Measurements from ENCODE around the gene PDPK1. TPM values are rescaled to one million over a fixed set of nuclear protein-coding genes. Genes with fewer than 3 reads are reported as not detected.
A peak's percentile ranks its signal among the peaks of the same experiment; 100 is the strongest.

The PDPK1 gene
- total RNA-seq, 2 donors from 2014 or later: 25.0 to 29.5 TPM

DNA sequence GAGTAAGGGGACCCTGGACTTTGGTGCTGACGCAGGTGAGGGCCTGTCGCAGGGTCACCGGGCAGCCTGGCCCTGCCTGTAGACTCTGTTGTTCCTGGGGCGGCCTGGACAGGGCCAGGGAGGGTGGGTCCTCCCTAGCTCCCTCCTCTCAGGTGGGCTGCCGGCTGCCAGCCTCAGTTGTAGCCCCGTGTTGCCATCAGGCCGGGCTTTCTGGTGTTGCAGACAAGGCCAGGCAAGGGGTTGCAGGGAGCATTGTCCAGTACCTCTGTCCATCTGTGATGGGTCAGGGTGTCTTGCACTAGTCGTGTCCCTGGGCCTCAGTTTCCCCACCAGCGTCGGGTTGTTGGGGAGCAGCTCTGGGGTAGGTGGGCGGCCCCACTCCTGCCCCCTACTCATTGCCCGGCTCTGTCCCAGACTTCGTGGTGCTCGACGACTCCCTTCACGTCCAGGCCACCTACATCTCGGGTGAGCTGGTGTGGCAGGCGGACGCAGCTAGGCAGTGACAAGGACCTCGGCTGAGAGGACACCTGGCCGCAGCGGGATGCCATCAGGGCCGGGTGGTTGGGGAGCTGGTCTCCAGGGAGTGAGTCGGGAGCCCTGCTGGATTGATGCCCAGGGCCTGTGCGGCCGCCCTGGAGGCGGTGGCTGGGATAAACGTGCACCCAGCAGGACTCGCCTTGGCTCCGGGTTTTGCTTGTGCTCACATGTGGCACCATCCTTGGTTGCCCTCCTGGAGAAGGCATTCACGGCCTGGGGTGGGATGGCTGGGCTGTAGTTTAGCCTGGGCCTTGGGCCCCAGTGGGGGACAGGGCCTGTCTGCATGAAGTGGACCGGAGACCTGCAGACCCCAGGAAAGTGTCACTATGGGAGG lies 8.5 kb upstream of the PDPK1 start:
- Histone ChIP-seq H3K4me3 (no peak overlapping the region), H3K27ac (no peak overlapping the region), H3K36me3 (peaks cover 29% of the 10 kb centered on the region), H3K9me3 (no peaks in the 10 kb centered on the region), H3K27me3 (no peaks in the 10 kb centered on the region), H3K4me1 (peaks cover 0 to 15% of the 10 kb centered on the region in 2 donors)
- TF ChIP-seq, protein P1, sequence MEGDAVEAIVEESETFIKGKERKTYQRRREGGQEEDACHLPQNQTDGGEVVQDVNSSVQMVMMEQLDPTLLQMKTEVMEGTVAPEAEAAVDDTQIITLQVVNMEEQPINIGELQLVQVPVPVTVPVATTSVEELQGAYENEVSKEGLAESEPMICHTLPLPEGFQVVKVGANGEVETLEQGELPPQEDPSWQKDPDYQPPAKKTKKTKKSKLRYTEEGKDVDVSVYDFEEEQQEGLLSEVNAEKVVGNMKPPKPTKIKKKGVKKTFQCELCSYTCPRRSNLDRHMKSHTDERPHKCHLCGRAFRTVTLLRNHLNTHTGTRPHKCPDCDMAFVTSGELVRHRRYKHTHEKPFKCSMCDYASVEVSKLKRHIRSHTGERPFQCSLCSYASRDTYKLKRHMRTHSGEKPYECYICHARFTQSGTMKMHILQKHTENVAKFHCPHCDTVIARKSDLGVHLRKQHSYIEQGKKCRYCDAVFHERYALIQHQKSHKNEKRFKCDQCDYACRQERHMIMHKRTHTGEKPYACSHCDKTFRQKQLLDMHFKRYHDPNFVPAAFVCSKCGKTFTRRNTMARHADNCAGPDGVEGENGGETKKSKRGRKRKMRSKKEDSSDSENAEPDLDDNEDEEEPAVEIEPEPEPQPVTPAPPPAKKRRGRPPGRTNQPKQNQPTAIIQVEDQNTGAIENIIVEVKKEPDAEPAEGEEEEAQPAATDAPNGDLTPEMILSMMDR (IDR thresholded peaks at IDR 0.05): no peak
- DNase-seq (ENCODE audit: low spot score): no peak

DNA sequence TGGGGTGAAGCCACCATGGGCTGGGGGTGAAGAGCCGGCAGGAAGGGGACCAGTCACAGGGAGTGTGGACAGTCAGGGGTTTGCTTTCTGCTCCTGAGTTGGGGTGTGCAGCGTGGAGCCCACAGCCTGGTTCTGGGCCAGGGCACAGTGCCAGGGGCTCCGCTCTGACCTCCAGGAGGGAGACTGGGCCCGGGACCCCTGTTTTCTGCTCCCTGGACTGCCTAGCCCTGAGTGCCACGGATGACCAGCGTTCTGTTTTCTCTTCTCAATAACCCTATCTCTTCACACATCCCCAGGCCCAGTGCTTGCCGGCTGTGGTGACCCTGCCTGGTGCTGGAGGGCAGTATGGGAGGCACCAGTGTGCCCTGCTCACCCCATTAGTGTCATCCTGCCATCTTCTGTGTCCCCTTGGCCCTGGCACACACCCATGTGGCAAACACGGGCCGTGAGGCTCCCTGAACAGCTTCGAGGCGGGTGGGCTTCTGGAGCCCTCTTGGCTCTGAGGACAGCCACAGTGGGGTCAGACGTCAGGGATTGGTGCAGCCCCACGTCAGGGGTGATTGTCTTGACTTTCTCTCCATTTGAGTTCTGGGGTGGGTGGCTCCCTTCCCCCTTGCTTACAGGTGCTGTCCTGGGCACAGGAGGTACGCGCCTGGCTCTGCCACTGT lies 7.7 kb upstream of the PDPK1 start:
- no peak overlapping the region for H3K4me3 ChIP-seq
- no peak overlapping the region for H3K27ac ChIP-seq
- peaks cover 25% of the 10 kb centered on the region for H3K36me3 ChIP-seq
- no peak for DNase-seq (ENCODE audit: low spot score)
- no peaks in the 10 kb centered on the region for H3K27me3 ChIP-seq
- no peaks in the 10 kb centered on the region for H3K9me3 ChIP-seq
- TF ChIP-seq, protein P1 (IDR thresholded peaks at IDR 0.05): no peak
- H3K4me1 ChIP-seq: peaks cover 0 to 15% of the 10 kb centered on the region in 2 donors

DNA sequence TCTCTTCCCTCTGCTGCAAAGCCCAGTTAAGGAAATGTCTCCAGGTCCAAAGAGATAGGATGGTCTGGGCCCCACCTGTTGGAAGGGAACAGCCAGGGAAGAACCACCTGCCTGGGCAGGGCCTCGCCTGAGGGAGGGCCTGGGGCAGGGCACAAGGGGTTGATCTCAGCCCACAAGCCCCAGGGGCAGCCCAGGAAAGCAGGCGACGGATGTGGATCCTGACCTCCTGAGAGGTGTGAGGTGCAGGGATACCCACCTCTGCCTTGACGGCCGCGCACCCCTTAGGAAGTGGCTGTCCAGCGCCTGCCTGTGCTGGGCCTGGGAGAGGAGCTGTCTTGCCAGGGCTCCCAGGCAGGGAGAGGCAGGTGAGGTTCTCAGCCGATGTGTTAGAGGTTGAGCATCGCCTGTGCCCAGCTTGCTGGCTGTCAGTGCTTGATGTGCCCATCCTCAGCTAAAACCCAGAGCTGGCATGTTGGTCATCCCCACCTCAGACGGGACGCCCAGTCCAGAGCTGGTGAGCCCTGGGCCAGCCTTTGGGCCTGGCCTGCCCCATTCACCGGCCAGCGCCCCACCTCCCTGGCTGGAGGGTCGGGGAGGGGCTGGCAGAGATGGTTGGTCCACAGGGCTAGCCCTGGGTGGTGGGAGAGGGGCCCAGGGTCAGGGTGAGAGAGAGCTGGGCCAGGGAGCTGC lies 7.0 kb upstream of the PDPK1 start:
- H3K9me3 ChIP-seq: no peaks in the 10 kb centered on the region
- TF ChIP-seq, protein P1 (IDR thresholded peaks at IDR 0.05): no peak
- no peak for DNase-seq (ENCODE audit: low spot score)
- peak overlapping the region; percentile 95 to 97 for H3K27ac ChIP-seq
- no peaks in the 10 kb centered on the region for H3K27me3 ChIP-seq
- peaks cover 0 to 15% of the 10 kb centered on the region in 2 donors for H3K4me1 ChIP-seq
- peaks cover 25% of the 10 kb centered on the region for H3K36me3 ChIP-seq
- H3K4me3 ChIP-seq: no peak overlapping the region

DNA sequence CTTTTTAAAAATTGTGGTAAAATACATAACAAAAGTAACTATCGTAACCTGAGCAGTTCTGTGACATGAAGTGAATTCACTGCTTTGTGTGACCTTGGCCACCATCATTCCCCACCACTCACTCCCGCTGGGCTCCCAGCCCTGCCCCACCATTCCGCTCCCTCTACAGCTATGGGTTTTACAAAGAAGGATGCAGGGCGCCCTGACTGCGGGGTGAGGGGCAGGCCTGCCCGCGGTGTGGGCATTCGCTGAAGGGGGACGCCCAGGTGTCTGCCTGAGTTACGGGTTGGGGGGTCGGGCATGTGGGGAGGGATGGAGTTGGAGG lies 6.5 kb upstream of the PDPK1 start, which contains the start of gene CEMP1:
CEMP1 (minus strand) TSS at position 38 of the 325 bp plus-strand sequence. CDS start 335 bp downstream, outside the sequence.
- H3K4me1 ChIP-seq: peaks cover 0 to 18% of the 10 kb centered on the region in 2 donors
- peak within 1 kb of the TSS; percentile 65 to 76 for H3K4me3 ChIP-seq
- H3K36me3 ChIP-seq: peaks cover 25% of the 10 kb centered on the region
- no peaks in the 10 kb centered on the region for H3K9me3 ChIP-seq
- H3K27ac ChIP-seq: peak within 1 kb of the TSS; percentile 95 to 97
- no peaks in the 10 kb centered on the region for H3K27me3 ChIP-seq
- TF ChIP-seq, protein P1 (IDR thresholded peaks at IDR 0.05): no peak
- no peak for DNase-seq (ENCODE audit: low spot score)

DNA sequence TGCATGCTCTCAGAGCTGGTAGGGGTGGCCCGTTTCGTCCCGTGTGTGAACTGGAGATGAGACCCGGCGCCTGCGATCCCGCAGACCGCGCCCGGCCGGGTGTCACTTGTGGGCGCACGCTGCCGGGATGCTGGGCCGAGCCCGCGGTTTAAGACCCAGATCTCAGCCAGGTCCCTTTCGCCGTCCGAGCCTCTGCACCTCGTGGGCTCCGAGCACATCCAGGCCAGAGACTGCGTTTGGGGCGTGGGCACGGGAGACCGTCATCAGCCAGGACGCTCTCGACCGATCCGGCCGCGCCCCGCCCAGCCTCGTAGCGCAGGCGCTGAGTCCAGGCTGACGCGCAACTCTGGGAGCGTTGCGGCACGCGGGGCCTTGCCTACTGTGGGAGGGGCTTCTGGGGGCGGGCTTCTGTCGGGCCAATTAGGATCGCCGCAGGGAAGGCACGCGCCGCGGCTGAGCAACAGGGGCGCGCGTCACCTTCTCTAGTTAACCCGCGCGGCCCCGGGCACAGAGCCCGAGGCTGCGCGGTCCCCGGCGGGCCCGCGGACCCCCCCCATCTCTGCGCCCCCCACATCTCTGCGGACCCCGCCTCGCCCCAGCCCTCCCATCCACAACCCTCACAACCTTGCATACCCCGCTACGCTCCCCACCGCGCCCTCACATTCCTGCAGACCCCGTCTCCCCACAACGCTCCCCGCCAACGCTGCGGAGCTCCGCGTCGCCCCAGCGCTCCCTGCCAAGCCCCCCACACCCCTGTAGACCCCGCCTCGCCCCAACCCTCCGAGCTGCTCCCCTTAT lies 5.9 kb upstream of the PDPK1 start:
- H3K9me3 ChIP-seq: no peaks in the 10 kb centered on the region
- DNase-seq (ENCODE audit: low spot score): peak; percentile 99
- H3K4me3 ChIP-seq: peak overlapping the region; percentile 65 to 76
- peaks cover 25% of the 10 kb centered on the region for H3K36me3 ChIP-seq
- TF ChIP-seq, protein P1 (IDR thresholded peaks at IDR 0.05): no peak
- peaks cover 0 to 23% of the 10 kb centered on the region in 2 donors for H3K4me1 ChIP-seq
- H3K27ac ChIP-seq: peak overlapping the region; percentile 95 to 97
- no peaks in the 10 kb centered on the region for H3K27me3 ChIP-seq

Measured in right atrium auricular region (tissue), 2 donors.